ENCODE data around the gene FOXF2. TPM values are rescaled to one million over a fixed set of nuclear protein-coding genes. Genes with fewer than 3 reads are reported as not detected.

FOXF2 gene
- polyA plus RNA-seq, 3 donors: 0.26 to 2.1 (median 1.2) TPM

GRCh38 chr6:1376653-1377052 is 12.7 kb upstream of the FOXF2 start:
- H3K27ac ChIP-seq (ENCODE audit: low read depth, low read length): no peak overlapping the region
- WGBS, 3 donors: 41 to 60% (median 50%) methylated on average over 5 of the region's 5 CpGs

- WGBS, 3 donors: 24 to 35% (median 28%) methylated on average over 11 of the region's 11 CpGs
Observed at GRCh38 chr6:1377526-1377925, 11.8 kb upstream of the FOXF2 start.

DNA sequence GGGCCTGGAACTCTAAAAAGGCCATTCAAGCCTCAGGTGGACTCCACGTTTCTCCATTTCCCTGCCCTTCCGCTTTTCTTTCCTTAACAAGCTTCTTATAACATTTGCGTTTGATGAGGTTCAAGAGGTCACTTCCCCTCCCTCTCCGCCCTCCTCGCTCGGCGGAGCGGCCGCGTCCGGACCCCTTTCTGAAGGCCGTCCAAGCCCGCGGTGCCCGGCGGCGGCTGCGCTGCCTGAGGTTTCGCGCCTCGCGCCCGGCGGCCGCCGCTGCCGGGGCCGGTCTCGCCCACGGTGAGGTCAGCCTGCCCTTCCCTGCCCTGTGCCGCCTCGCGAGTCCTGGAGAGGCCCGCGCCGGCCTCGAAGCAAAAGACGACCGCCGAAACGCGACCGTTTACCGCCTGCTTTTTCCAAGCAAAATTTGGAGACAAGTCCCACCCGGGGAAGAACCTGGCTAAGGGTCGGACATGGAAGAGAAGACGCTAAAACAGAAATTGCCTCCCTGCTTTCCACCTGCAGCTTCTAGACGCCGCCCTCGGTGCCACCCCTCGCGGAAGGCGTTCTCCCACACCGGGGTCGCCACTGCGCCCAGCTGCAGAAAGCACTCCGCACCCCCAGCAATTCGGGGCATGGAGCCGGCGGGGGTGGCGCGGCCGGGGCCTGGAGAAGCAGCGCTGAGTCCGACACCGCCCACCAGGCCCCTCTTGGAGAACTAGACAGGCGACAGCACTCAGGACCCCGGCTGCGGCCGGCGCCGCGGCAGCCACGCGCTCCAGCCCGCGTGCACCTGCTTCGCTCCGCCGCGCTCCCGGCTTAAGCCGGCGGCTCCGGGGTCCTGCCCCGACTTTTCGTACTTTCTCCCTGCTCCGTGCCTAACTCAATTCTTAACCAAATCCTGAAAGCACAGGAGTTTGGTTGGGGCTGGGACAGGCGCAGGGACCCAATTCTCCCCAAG is 11.0 kb upstream of the FOXF2 start:
- 4 to 5% (median 5%) methylated on average over 89 of the region's 89 CpGs for WGBS, 3 donors
- H3K27ac ChIP-seq (ENCODE audit: low read depth, low read length): no peak overlapping the region

More at GRCh38 chr6:1377526-1377925, 11.8 kb upstream of the FOXF2 start:
- H3K27ac ChIP-seq (ENCODE audit: low read depth, low read length): no peak overlapping the region

DNA sequence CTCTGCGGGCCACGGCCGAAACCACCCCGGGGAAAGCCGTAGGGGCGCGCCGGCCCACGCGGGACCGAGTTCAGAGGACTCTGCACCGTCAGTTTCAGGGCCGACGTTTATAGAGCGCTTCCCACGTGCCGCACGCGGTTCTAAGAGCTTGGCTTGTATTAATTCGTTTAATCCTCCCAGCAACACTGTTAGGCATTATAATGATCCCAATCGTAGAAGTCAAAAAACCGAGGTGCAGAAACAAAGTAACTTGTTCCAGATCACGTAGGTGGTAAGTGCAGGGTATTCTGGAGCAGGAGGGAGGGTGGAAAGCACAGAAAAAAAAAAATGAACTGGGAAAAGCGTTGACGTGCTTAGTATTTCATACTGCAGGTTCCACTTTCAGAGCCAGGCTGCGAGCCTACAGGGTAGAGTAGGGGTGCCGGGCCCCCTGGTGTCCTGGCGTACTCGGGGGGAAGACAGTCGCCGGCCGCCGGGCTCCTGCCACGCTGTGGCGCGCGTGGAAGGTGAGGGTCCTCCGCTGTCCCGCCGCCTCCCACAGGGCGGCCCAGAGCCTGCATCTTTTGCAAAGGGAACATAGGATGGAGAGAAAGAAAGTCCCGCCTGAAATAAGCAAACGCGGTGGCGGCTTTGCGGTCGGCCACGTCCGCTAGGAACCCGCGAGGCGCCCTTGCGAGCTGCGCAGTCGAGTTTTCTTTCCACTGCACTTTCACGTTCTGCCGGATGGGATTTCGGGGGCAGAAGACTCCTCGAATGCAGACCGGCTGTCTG is 10.2 kb upstream of the FOXF2 start:
- H3K27ac ChIP-seq (ENCODE audit: low read depth, low read length): no peak overlapping the region
- 4 to 8% (median 7%) methylated on average over 60 of the region's 60 CpGs for WGBS, 3 donors

DNA sequence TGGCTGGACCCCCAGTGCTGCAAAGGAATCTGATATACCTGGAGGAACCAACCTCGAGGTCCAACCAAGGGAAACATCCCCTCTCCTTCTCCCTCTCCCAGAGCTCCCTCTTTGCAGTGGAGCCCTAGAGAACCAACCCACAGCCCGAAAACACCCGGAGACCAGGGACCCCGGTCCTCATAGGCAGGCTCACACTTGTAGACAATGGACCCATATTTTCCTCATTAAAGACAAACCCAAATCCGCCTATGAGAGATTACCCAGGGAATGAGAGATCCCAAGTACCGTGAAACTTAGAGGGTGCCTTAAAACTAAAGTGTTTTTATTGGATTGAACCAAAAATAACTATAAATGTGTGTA is 9.6 kb upstream of the FOXF2 start:
- H3K27ac ChIP-seq (ENCODE audit: low read depth, low read length): no peak overlapping the region

GRCh38 chr6:1380625-1381427 is 8.6 kb upstream of the FOXF2 start:
- no peak overlapping the region for H3K27ac ChIP-seq (ENCODE audit: low read depth, low read length)
- WGBS, 3 donors: 8 to 15% (median 12%) methylated on average over 20 of the region's 20 CpGs

More for the DNA sequence above, 9.6 kb upstream of the FOXF2 start:
- WGBS, 3 donors: 8 to 10% (median 9%) methylated on average over 6 of the region's 6 CpGs

DNA sequence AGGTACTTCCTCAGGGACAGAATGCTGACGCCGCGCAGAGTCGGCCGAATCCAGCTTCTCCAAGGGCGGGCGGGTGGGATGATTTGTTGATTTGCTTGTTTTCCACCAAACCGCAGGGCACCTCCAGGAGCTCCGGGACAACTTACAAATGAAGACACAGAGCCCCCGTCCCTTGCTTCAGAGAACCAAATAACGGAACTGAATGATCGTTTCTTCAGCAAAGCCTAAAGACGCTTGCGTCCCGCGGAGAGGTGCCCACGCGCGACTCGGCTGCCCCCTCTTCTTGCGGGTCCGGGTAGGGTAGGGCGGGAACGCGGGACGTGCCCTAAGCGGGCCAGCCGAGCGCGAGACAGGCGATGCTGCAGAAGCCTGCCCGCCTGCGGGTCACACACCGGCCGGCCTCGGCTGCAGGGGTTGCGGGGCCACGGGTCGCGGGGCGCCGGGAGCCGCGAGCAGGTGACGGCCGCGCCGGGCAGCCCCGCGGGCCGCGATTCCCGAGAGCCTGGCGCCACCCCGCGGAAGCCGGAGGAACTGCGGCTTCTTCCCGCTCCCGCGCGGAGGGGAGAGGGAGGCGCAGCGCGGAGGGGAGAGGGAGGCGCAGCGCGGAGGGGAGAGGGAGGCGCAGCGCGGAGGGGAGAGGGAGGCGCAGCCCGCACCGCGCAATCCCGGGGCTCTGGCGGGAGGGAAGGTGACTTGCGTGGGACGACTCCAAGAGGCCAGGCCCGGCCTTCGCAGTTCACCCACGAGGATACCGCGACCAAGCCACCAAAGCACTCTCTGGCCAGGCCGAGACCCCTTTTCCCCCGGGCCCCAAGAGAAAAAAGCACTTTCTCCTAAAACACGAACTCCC is 7.7 kb upstream of the FOXF2 start:
- H3K27ac ChIP-seq (ENCODE audit: low read depth, low read length): no peak overlapping the region
- WGBS, 3 donors: 1% methylated on average over 68 to 86 of the region's 87 CpGs

DNA sequence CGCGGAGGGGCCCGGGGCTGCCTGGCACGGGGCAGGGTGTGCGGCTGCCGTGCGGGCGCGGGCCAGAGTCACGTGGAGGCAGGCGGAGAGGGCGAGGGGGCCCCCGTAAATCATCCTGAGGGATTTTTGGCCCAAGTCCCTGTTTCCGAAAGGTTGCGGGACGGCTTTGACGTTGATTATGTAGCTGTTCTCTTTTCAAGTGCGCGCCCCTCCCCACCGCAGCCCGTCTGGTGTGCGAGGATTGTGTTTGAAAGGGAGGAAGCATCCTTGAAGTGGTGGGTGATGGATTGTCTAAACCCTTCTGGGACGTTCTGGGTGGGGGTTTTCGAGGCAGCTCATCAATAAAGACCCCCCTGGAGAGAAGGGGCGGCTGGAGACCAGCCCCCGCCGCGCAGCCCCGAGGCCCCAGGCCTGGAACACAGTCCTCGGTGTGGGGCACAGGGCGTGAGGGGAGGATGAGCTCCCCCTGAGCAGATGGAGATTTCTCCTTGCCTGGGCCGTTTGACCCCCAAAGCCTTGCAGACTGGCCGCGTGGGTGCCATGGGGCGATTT is 7.0 kb upstream of the FOXF2 start:
- WGBS, 3 donors: 2 to 3% (median 2%) methylated on average over 34 to 35 of the region's 35 CpGs
- H3K27ac ChIP-seq (ENCODE audit: low read depth, low read length): no peak overlapping the region

GRCh38 chr6:1382883-1383728 is 6.3 kb upstream of the FOXF2 start:
- H3K27ac ChIP-seq (ENCODE audit: low read depth, low read length): no peak overlapping the region
- 3 to 4% (median 4%) methylated on average over 56 to 57 of the region's 57 CpGs for WGBS, 3 donors

GRCh38 chr6:1383729-1384548 is 5.4 kb upstream of the FOXF2 start:
- WGBS, 3 donors: 4 to 11% (median 5%) methylated on average over 62 to 71 of the region's 71 CpGs
- H3K27ac ChIP-seq (ENCODE audit: low read depth, low read length): no peak overlapping the region

GRCh38 chr6:1384549-1385128 is 4.7 kb upstream of the FOXF2 start:
- no peak overlapping the region for H3K27ac ChIP-seq (ENCODE audit: low read depth, low read length)
- 10 to 27% (median 20%) methylated on average over 34 of the region's 34 CpGs for WGBS, 3 donors

DNA sequence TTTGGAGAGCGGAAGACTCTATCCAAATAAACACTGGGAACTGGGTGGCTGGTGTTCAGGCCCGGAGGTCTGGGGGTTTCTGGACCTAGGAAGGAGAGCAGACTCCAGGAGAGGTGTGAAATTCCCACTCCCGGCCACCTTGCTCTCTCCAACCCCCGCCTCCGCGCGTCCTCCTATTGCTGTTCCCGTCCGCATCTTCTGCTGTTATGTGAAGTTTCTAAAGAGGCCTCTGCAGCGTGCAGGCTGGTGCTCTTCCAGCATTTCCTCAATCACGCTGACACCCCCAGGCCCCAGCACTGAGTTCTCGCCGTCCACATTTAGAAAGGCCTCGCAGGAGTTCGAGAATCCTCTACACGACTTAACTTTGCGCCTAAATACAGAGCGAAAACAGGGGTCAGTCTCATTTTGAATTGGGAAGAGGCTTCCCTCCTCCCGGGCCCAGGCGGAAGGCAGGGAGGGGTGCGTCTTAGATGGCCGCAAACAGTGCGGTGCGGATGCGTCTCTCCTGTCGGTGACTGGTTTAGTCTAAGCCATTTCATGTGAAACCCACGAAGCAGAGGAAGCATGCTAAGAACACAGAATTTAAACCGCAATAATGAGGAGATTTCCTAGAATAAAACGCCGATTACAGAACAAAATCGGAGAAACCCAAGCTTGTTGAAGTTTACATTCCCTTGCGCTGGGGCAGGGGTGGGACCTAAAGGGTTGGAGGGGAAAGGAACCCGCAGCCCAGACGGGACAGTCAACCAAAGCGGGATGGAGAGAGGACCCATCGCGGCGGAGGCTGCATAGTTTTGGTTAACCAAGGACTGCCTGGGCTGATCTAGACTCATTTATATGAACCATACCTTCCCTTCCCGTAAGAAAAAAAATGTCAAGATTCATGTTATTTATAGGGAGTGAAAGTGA is 4.0 kb upstream of the FOXF2 start:
- H3K27ac ChIP-seq (ENCODE audit: low read depth, low read length): no peak overlapping the region
- 13 to 42% (median 28%) methylated on average over 39 of the region's 39 CpGs for WGBS, 3 donors

- 69 to 75% (median 72%) methylated on average over 4 of the region's 4 CpGs for WGBS, 3 donors
- no peak overlapping the region for H3K27ac ChIP-seq (ENCODE audit: low read depth, low read length)
Observed at GRCh38 chr6:1386038-1386709, 3.2 kb upstream of the FOXF2 start.

GRCh38 chr6:1387538-1387875 is 1.9 kb upstream of the FOXF2 start:
- no peak overlapping the region for H3K27ac ChIP-seq (ENCODE audit: low read depth, low read length)
- 31 to 52% (median 43%) methylated on average over 11 of the region's 11 CpGs for WGBS, 3 donors

All from adipose tissue (tissue), 3 donors.